Neural cell (in vitro differentiated cells): ENCODE results near the gene TSNAX. TPM values are rescaled to one million over a fixed set of nuclear protein-coding genes. Genes with fewer than 3 reads are reported as not detected.

ENCODE experiments used
- H2AFZ ChIP-seq: fragments of 200-600, 300-800 bp; sonication (generic), shearing (Covaris generic); 2 replicates; pipeline ENCODE4 v1.6.0; 2014; ENCODE audit warnings: low read depth, mild to moderate bottlenecking, antibody characterized with exemption, low read length, moderate library complexity
- H3F3A ChIP-seq: fragments of 200-600 bp; shearing (Covaris generic); 2 replicates; pipeline ENCODE4 v1.6.1; 2016; ENCODE audit warnings: mild to moderate bottlenecking, moderate library complexity, mixed read lengths, antibody characterized with exemption, low read length; ENCODE audit not compliant: insufficient read depth, poor library complexity, severe bottlenecking
- H3K27ac ChIP-seq: fragments of 200-600, 300-800 bp; sonication (generic), shearing (Covaris generic); 2 replicates; pipeline ENCODE4 v1.5.1; 2014; ENCODE audit warnings: mild to moderate bottlenecking, low read length, moderate library complexity
- H3K27me3 ChIP-seq: fragments of 300-800, 200-600 bp; sonication (generic), shearing (Covaris generic); 2 replicates; pipeline ENCODE4 v1.6.0; 2014; ENCODE audit warnings: mild to moderate bottlenecking, low read depth, low read length, moderate library complexity; ENCODE audit not compliant: insufficient read depth
- H3K36me3 ChIP-seq: fragments of 300-800, 200-600 bp; sonication (generic), shearing (Covaris generic); 2 replicates; pipeline ENCODE4 v1.5.1; 2014; ENCODE audit warnings: mild to moderate bottlenecking, antibody characterized with exemption, low read length, moderate library complexity; ENCODE audit not compliant: insufficient read depth
- H3K4me2 ChIP-seq: fragments of 300-800, 200-600 bp; sonication (generic), shearing (Covaris generic); 2 replicates; pipeline ENCODE4 v1.6.0; 2014; ENCODE audit warnings: mild to moderate bottlenecking, low read length
- H3K4me3 ChIP-seq: fragments of 300-800, 200-600 bp; sonication (generic), shearing (Covaris generic); 2 replicates; pipeline ENCODE4 v1.5.1; 2014; ENCODE audit warnings: mild to moderate bottlenecking, low read length, moderate library complexity
- H3K79me2 ChIP-seq: fragments of 200-600 bp; shearing (Covaris generic); replicated peaks from 2 replicates; pipeline ENCODE4 v1.6.0; 2014; ENCODE audit warnings: mild to moderate bottlenecking, low read length, moderate library complexity; ENCODE audit not compliant: insufficient read depth
- H3K9ac ChIP-seq: fragments of 300-800, 200-600 bp; sonication (generic), shearing (Covaris generic); 2 replicates; pipeline ENCODE4 v1.6.1; 2016; ENCODE audit warnings: mild to moderate bottlenecking, low read length, mixed read lengths
- H3K9me2 ChIP-seq: fragments of 200-600 bp; shearing (Covaris generic); 2 replicates; pipeline ENCODE4 v1.6.1; 2016; ENCODE audit warnings: mild to moderate bottlenecking, low read length, mixed read lengths; ENCODE audit not compliant: insufficient read depth
- H3K9me3 ChIP-seq: fragments of 200-600, 300-800 bp; sonication (generic), shearing (Covaris generic); 2 replicates; pipeline ENCODE4 v1.6.1; 2016; ENCODE audit warnings: mild to moderate bottlenecking, mixed run types, low read length, moderate library complexity, mixed read lengths
- H4K20me1 ChIP-seq: fragments of 200-600 bp; shearing (Covaris generic); 2 replicates; pipeline ENCODE4 v1.6.1; 2016; ENCODE audit warnings: mild to moderate bottlenecking, mixed run types; ENCODE audit not compliant: insufficient read depth
- CTCF ChIP-seq: fragments of 450-650 bp; IDR thresholded peaks from 2 replicates; pipeline ENCODE4 v1.5.1; 2014; ENCODE audit warnings: antibody characterized with exemption, mild to moderate bottlenecking, moderate library complexity; ENCODE audit not compliant: poor library complexity, severe bottlenecking
- EP300 ChIP-seq: fragments of 450-650 bp; conservative IDR thresholded peaks from 2 replicates; pipeline ENCODE4 v1.6.1; 2014; ENCODE audit warnings: antibody characterized with exemption, mild to moderate bottlenecking, moderate library complexity; ENCODE audit not compliant: poor library complexity, severe bottlenecking
- EZH2 ChIP-seq: fragments of 200-600, 300-800 bp; shearing (Covaris generic), sonication (generic); IDR thresholded peaks from 2 replicates; pipeline ENCODE4 v1.6.1; 2014; ENCODE audit warnings: antibody characterized with exemption, low read length, borderline replicate concordance, mild to moderate bottlenecking; ENCODE audit not compliant: insufficient read depth, poor library complexity, severe bottlenecking
- MXI1 ChIP-seq: fragments of 450-650 bp; conservative IDR thresholded peaks from 2 replicates; pipeline ENCODE4 v1.6.1; 2014; ENCODE audit warnings: antibody characterized with exemption, mild to moderate bottlenecking; ENCODE audit not compliant: poor library complexity, severe bottlenecking
- POLR2AphosphoS5 ChIP-seq: IDR thresholded peaks from 2 replicates; pipeline ENCODE4 v1.6.1; 2012
- RAD21 ChIP-seq: fragments of 450-650 bp; conservative IDR thresholded peaks from 2 replicates; pipeline ENCODE4 v1.6.1; 2014; ENCODE audit warnings: antibody characterized with exemption, mild to moderate bottlenecking, moderate library complexity
- REST ChIP-seq: IDR thresholded peaks from 2 replicates; pipeline ENCODE4 v1.6.1; 2012; ENCODE audit warnings: borderline replicate concordance
- SMC3 ChIP-seq: fragments of 450-650 bp; conservative IDR thresholded peaks from 2 replicates; pipeline ENCODE4 v1.6.1; 2014; ENCODE audit warnings: antibody characterized with exemption, mild to moderate bottlenecking, moderate library complexity; ENCODE audit not compliant: poor library complexity
- TAF1 ChIP-seq: IDR thresholded peaks from 2 replicates; pipeline ENCODE4 v1.6.1; 2012; ENCODE audit warnings: low read depth
- polyA plus RNA-seq: library from polyadenylated mRNA; depleted of rRNA; stranded (reverse); fragments of >200 nt; gene quantifications from 2 replicates; pipeline ENCODE4 v1.2.3, GENCODE V29; 2014

TSNAX gene
- polyA plus RNA-seq, 1 donor from 2014 or later, result 55.2 TPM

GRCh38 chr1:231523816-231524215 lies 4.7 kb upstream of the TSNAX start:
- Histone ChIP-seq H3K9me2 (no peaks in the 10 kb centered on the region), H3K4me2 (no peak overlapping the region), H3F3A (peaks cover 2% of the 10 kb centered on the region), H4K20me1 (no peaks in the 10 kb centered on the region), H3K27me3 (no peaks in the 10 kb centered on the region), H3K79me2 (peaks cover under 1% of the 10 kb centered on the region), H2AFZ (no peak overlapping the region), H3K9me3 (no peaks in the 10 kb centered on the region), H3K27ac (no peak overlapping the region), H3K4me3 (no peak overlapping the region), H3K9ac (no peak overlapping the region), H3K36me3 (no peaks in the 10 kb centered on the region)
- TF ChIP-seq SMC3 (no peak), EZH2 (no peak), POLR2AphosphoS5 (no peak), EP300 (no peak)

- Histone ChIP-seq H4K20me1 (no peaks in the 10 kb centered on the region), H3K36me3 (no peaks in the 10 kb centered on the region), H3K9me2 (no peaks in the 10 kb centered on the region), H3K4me3 (no peak overlapping the region), H3F3A (peaks cover 4% of the 10 kb centered on the region), H3K79me2 (peaks cover 22% of the 10 kb centered on the region), H3K9me3 (no peaks in the 10 kb centered on the region), H3K9ac (no peak overlapping the region), H3K27ac (no peak overlapping the region), H2AFZ (no peak overlapping the region), H3K4me2 (no peak overlapping the region), H3K27me3 (no peaks in the 10 kb centered on the region)
- TF ChIP-seq SMC3 (no peak), RAD21 (no peak), EZH2 (no peak), MXI1 (no peak), EP300 (no peak), POLR2AphosphoS5 (no peak), TAF1 (no peak), CTCF (no peak), REST (no peak)
Measured at GRCh38 chr1:231526536-231526935, 1.9 kb upstream of the TSNAX start.
